ENCODE data around the gene SLC30A4. TPM values are rescaled to one million over a fixed set of nuclear protein-coding genes. Genes with fewer than 3 reads are reported as not detected.

Gene SLC30A4
- total and polyA plus RNA-seq, 2 of the 8 experiments (the other 6 are each of a cell fraction or from before 2014, with no cell fraction given) = under 0.01 to 0.07 TPM

DNA sequence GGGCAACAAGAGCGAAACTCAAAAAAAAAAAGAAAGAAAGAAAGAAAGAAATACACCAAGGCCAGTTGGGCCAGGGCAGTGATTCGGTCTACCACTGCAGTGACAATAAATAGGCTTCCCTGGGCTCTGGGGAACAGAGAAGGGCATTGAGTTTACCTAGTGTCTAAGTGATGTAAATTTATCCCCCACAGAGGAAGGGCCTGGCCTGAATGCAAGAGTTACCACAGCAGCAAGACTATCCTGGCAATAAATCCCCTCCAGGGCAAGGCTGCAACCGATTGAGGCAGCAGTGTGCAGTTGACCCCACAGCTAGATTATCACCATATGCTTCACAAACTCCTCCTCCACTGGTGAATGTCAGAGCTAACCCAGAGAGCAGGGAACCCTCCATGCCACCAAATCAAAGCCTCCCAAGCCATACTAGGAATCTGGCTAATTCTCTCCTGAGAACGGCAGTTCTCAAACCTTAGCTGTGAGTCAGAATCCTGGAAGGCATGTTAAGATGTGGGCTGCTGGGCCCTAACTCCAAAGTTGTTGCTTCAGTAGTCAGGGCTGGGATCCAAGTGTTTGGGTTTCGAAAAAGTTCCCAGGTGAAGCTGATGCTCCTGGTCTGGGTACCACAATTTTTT is 79.9 kb downstream of the SLC30A4 start:
- no peaks in the 10 kb centered on the region for H3K79me2 ChIP-seq (ENCODE audit: control insufficient read depth in 1 of 2, insufficient read depth in 2 of 2, low read length in 2 of 2)
- no peak overlapping the region for H3K23ac ChIP-seq (ENCODE audit: insufficient read length)
- H3K4me1 ChIP-seq (replicated peaks in 1 of 4; ENCODE audit: control insufficient read depth in 3 of 4, insufficient read depth in 4 of 4, low read length in 3 of 4) = peaks cover 0 to 3% (median 3%) of the 10 kb centered on the region in 4 experiments; a peak in 3 of 7 replicates
- H3K23me2 ChIP-seq (ENCODE audit: low read depth, low read length) = no peaks in the 10 kb centered on the region
- no peak overlapping the region for H3K14ac ChIP-seq (ENCODE audit: insufficient read length)
- peak overlapping the region; percentile 78; the same call in 1 of the 2 replicates for H2AFZ ChIP-seq (ENCODE audit: low read length)
- no peak overlapping the region for H3K18ac ChIP-seq (ENCODE audit: extremely low read depth, low read length)
- H2AK5ac ChIP-seq (ENCODE audit: low read depth, low read length) = 0 out of 2 replicates have a peak overlapping the region, but pooled peaks have one; percentile 39
- no peak overlapping the region for H2BK20ac ChIP-seq (ENCODE audit: low read length)
- H3K9ac ChIP-seq (replicated peaks in 1 of 4; ENCODE audit: extremely low read depth in 1 of 4, low read depth in 3 of 4, low read length in 3 of 4) = no peak overlapping the region
- peaks cover 0 to 2% of the 10 kb centered on the region in 2 experiments for H4K20me1 ChIP-seq (replicated peaks in 1 of 2; ENCODE audit: control insufficient read depth in 1 of 2, insufficient read depth in 2 of 2, low read length in 2 of 2)
- FAIRE-seq = peak; percentile 75
- no peak overlapping the region for H2BK12ac ChIP-seq (ENCODE audit: low read depth, low read length)
- no peak overlapping the region for H4K5ac ChIP-seq (ENCODE audit: insufficient read length, low read depth, low read length)
- H3K27ac ChIP-seq (ENCODE audit: low read depth, low read length) = no peak overlapping the region
- no peak overlapping the region for H2BK120ac ChIP-seq (replicated peaks; ENCODE audit: low read depth, low read length)
- no peak overlapping the region for H3K56ac ChIP-seq (replicated peaks; ENCODE audit: insufficient read length, low read depth, low read length)
- H3K9me3 ChIP-seq (ENCODE audit: insufficient read depth in 2 of 2, low read depth in 1 of 2, low read length in 1 of 2) = no peaks in the 10 kb centered on the region
- H3K4me2 ChIP-seq (ENCODE audit: insufficient read depth in 1 of 2, low read depth in 2 of 2, low read length in 2 of 2) = peak overlapping the region; percentile 51 to 55; a peak in 3 of 4 replicates
- no peak overlapping the region for H4K91ac ChIP-seq (replicated peaks; ENCODE audit: insufficient read length, low read length)
- TF ChIP-seq KDM5A (IDR thresholded peaks at IDR 0.05; ENCODE audit: low read length) (no peak), SP4 (IDR thresholded peaks at IDR 0.05; ENCODE audit: low read length) (no peak), MAFK (IDR thresholded peaks at IDR 0.05; ENCODE audit: low read depth, low read length) (no peak), E2F6 (IDR thresholded peaks at IDR 0.05) (no peak), RXRA (IDR thresholded peaks at IDR 0.05; ENCODE audit: insufficient read depth, low read depth, low read length) (no peak), JUND (IDR thresholded peaks at IDR 0.05; ENCODE audit: low read length) (no peak), PHF8 (conservative IDR thresholded peaks at IDR 0.05; ENCODE audit: low read depth, low read length) (no peak), CBX5 (IDR thresholded peaks at IDR 0.05; ENCODE audit: low read depth, low read length) (no peak)
- no peak overlapping the region for H2BK15ac ChIP-seq (ENCODE audit: low read length)
- 62% methylated on average over 4 of the region's 5 CpGs; no CpG with 5 or more reads in 1 of the 2 experiments for WGBS, 2 experiments (ENCODE audit: extremely low coverage in 1 of 2, insufficient coverage in 1 of 2, insufficient read length in 1 of 2, insufficient replicate concordance in 2 of 2, low coverage in 1 of 2, low lambda C conversion rate in 2 of 2, missing lambda C conversion rate in 1 of 2)
- POLR2A ChIA-PET (ENCODE audit: partially characterized antibody) = interaction anchor here (0.9 to 1.4 kb wide), 2 partner anchors 40 to 61 kb away, joined by 3 to 4 read pairs; no protein-coding TSS in a partner anchor
- H3K36me3 ChIP-seq (ENCODE audit: control insufficient read depth in 2 of 4, insufficient read depth in 4 of 4, low read length in 3 of 4) = no peaks in the 10 kb centered on the region
- H2BK5ac ChIP-seq (ENCODE audit: low read depth, low read length) = no peak overlapping the region
- H3K4ac ChIP-seq (replicated peaks; ENCODE audit: insufficient read length, low read depth, low read length) = no peak overlapping the region
- no peak overlapping the region for H3K4me3 ChIP-seq (ENCODE audit: extremely low read depth in 1 of 4, insufficient read depth in 2 of 4, low read depth in 3 of 4, low read length in 4 of 4)
- no peaks in the 10 kb centered on the region for H3K79me1 ChIP-seq (ENCODE audit: low read depth, low read length)
- DNase-seq (ENCODE audit: low read depth in 1 of 2, low spot score in 2 of 2) = no peak
- H3K27me3 ChIP-seq (replicated peaks in 1 of 4; ENCODE audit: control insufficient read depth in 3 of 4, extremely low read depth in 1 of 4, insufficient read depth in 3 of 4, low read length in 3 of 4) = peaks cover 0 to 5% (median 0%) of the 10 kb centered on the region in 4 experiments; a peak in 2 of 7 replicates
- no peak overlapping the region for H4K8ac ChIP-seq (ENCODE audit: extremely low read depth, insufficient read depth, low read length)
- CTCF ChIA-PET (ENCODE audit: partially characterized antibody) = interaction anchor here (0.7 to 1.7 kb wide), 9 partner anchors 12 to 368 kb away, joined by 3 to 6 read pairs (median 3); no protein-coding TSS in a partner anchor

All from H1 (cell line).